K562 (cell line): ENCODE results near the gene FAHD2B. TPM values are rescaled to one million over a fixed set of nuclear protein-coding genes. Genes with fewer than 3 reads are reported as not detected.
A peak's percentile ranks its signal among the peaks of the same experiment; 100 is the strongest.
"Not testable (repeated sequence)": the region's sequence is repeated elsewhere in the genome, so short reads cannot be mapped to it uniquely, and the experiment has no call there.

Experiments used
- ATAC-seq: fragments of 200-7000 bp; cut with Tn5 transposase; 3 replicates; pipeline ENCODE4 v1.9.1; 2020; ENCODE audit warnings: moderate library complexity
- BruUV-seq: library from RNA; stranded (reverse); fragments of 400-500 nt; replicated peaks from 2 replicates; lab custom pipeline; 2021; lab: Mats Ljungman, UMichigan
- CTCF ChIA-PET: fragments of 300-600 bp; formaldehyde crosslinking; extraction: SDS; loops from one replicate; lab custom pipeline; 2021; ENCODE audit warnings: low intra/inter-chr PET ratio; lab: Yijun Ruan, JAX
- POLR2A ChIA-PET: fragments of 300-600, 350-650 bp; sonication (Branson Sonifier 250); formaldehyde crosslinking; extraction: SDS; loops from one replicate; lab custom pipeline; 2021; ENCODE audit warnings: antibody characterized with exemption, inconsistent platforms; lab: Yijun Ruan, JAX
- DNase-seq, 4 experiments: peaks; one replicate each; pipeline versions ENCODE4 v3.0.0 to v3.0.0-alpha.2; 2011 to 2018; ENCODE audit warnings: low spot score in 3 of 4, mixed read lengths in 3 of 4; ENCODE audit errors: extremely low read depth in 1 of 4
- FAIRE-seq: peaks from 2 replicates; lab custom pipeline; 2011; peaks lifted over from hg19 to GRCh38; lab: Jason Lieb, UNC
- H2AFZ ChIP-seq: 2 replicates; pipeline ENCODE4 v1.6.0; 2011; ENCODE audit warnings: low read depth, low read length, control low read depth, inconsistent platforms
- H3K27ac ChIP-seq: fragments of 200-600 bp; 3 replicates; pipeline ENCODE4 v1.8.0; 2011; ENCODE audit warnings: low read depth, mild to moderate bottlenecking, control low read depth, inconsistent platforms, low read length, moderate library complexity, mixed read lengths; ENCODE audit errors: extremely low read depth
- H3K27me3 ChIP-seq, 2 experiments: fragments of 300-600 bp in 1 of 2; 2 replicates in 1 of 2; 3 replicates in 1 of 2; pipeline versions ENCODE4 v1.6.0 to v1.8.0; 2011; ENCODE audit warnings: inconsistent platforms in 2 of 2, low read length in 2 of 2, mild to moderate bottlenecking in 1 of 2, mixed read lengths in 1 of 2, moderate library complexity in 1 of 2; ENCODE audit not compliant: control insufficient read depth in 2 of 2, insufficient read depth in 2 of 2
- H3K36me3 ChIP-seq: fragments of 300-600 bp; 3 replicates; pipeline ENCODE4 v1.8.0; 2011; ENCODE audit warnings: mild to moderate bottlenecking, low read length, inconsistent platforms; ENCODE audit not compliant: control insufficient read depth, insufficient read depth
- H3K4me1 ChIP-seq, 2 experiments: fragments of 200-600 bp in 1 of 2; replicated peaks in 1 of 2; 2 replicates in 1 of 2; 3 replicates in 1 of 2; pipeline versions ENCODE4 v1.5.1 to v1.8.0; 2011; ENCODE audit warnings: inconsistent platforms in 2 of 2, low read length in 2 of 2, mild to moderate bottlenecking in 1 of 2, mixed read lengths in 1 of 2, moderate library complexity in 1 of 2; ENCODE audit not compliant: control insufficient read depth in 2 of 2, insufficient read depth in 2 of 2
- H3K4me2 ChIP-seq: 2 replicates; pipeline ENCODE4 v1.6.1; 2011; ENCODE audit warnings: low read length, control low read depth, inconsistent platforms, mixed read lengths; ENCODE audit not compliant: insufficient read depth
- H3K4me3 ChIP-seq: fragments of 200-600 bp; sonication (generic), shearing (Covaris generic); 2 replicates; pipeline ENCODE4 v1.5.1; 2016; ENCODE audit warnings: control low read depth, inconsistent platforms
- H3K79me2 ChIP-seq: fragments of 200-600 bp; 3 replicates; pipeline ENCODE4 v1.8.0; 2011; ENCODE audit warnings: low read length, inconsistent platforms; ENCODE audit not compliant: control insufficient read depth, insufficient read depth
- H3K9ac ChIP-seq, 2 experiments: 2 replicates each; pipeline versions ENCODE4 v1.6.0 to v1.6.1; 2011; ENCODE audit warnings: low read depth in 2 of 2, low read length in 2 of 2, control low read depth in 1 of 2, inconsistent platforms in 1 of 2, mild to moderate bottlenecking in 1 of 2, mixed read lengths in 1 of 2; ENCODE audit not compliant: insufficient read depth in 1 of 2
- H3K9me1 ChIP-seq: one replicate; pipeline ENCODE4 v1.6.0; 2011; ENCODE audit warnings: inconsistent platforms, mild to moderate bottlenecking, low read length, moderate library complexity; ENCODE audit not compliant: control insufficient read depth, insufficient read depth
- H3K9me3 ChIP-seq: replicated peaks from 2 replicates; pipeline ENCODE4 v1.5.1; 2011; ENCODE audit warnings: low read depth, low read length, inconsistent platforms; ENCODE audit not compliant: control insufficient read depth, insufficient read depth
- H4K20me1 ChIP-seq: replicated peaks from 2 replicates; pipeline ENCODE4 v1.6.1; 2011; ENCODE audit warnings: low read length, inconsistent platforms, mixed read lengths; ENCODE audit not compliant: control insufficient read depth, insufficient read depth
- NFIC ChIP-seq: fragments of 450-650 bp; IDR thresholded peaks from 2 replicates; pipeline ENCODE4 v1.6.1; 2017; ENCODE audit warnings: mild to moderate bottlenecking, inconsistent platforms
- NFIX ChIP-seq: fragments of 250-450 bp; sonication (Bioruptor Pico); IDR thresholded peaks from 2 replicates; pipeline ENCODE4 v1.4.0; 2020; ENCODE audit warnings: low read depth, mild to moderate bottlenecking, moderate library complexity
- WGBS: fragments of 100-300 bp; shearing (Covaris generic); methylation state at CpG from one replicate; pipeline ENCODE4 v1.1.6; 2016; ENCODE audit warnings: low coverage, mixed read lengths; ENCODE audit not compliant: insufficient coverage; ENCODE audit errors: missing lambda C conversion rate; 5-methylcytosine and 5-hydroxymethylcytosine counted together
- in situ Hi-C: fragments of 300-500 bp; cut with MboI; formaldehyde crosslinking; loops from 4 replicates; pipeline ENCODE4 v1.15.0; 2018; ENCODE audit warnings: inconsistent platforms, mixed read lengths
- intact Hi-C: fragments of 100-400 bp; cut with micrococcal nuclease; formaldehyde crosslinking; loops from 2 replicates; pipeline ENCODE4 v1.14.2; 2022
- polyA plus RNA-seq, 8 experiments: library from polyadenylated mRNA; depleted of rRNA in 4 of 8; stranded (reverse) in 5 of 8; unstranded in 3 of 8; fragments of >200 nt; fragmentation: Nextera tagmentation in 2 of 8; fragmentation: Illumina TruSeq in 1 of 8; extraction: Ambion mirVana in 2 of 8; extraction: Trizol in 1 of 8; gene quantifications; 2 replicates each; pipeline versions ENCODE4 v1.2.1 to v1.2.3, GENCODE V29; 2011 to 2014; ENCODE audit warnings: inconsistent platforms in 1 of 8, missing spikeins in 1 of 8
- total RNA-seq, 7 experiments: library from RNA; depleted of rRNA in 6 of 7; stranded (reverse); fragments of >200 nt in 6 of 7; fragmentation: Illumina TruSeq in 2 of 7; extraction: Trizol in 2 of 7; gene quantifications; 2 replicates each; pipeline versions ENCODE4 v1.2.1 to v1.2.3, GENCODE V29; 2011 to 2021; ENCODE audit warnings: low replicate concordance in 1 of 7

Gene FAHD2B
- total and polyA plus RNA-seq, 9 of the 15 experiments (the other 6 are each of a cell fraction or from before 2014, with no cell fraction given): 4.7 to 36.6 (median 26.1) TPM

DNA sequence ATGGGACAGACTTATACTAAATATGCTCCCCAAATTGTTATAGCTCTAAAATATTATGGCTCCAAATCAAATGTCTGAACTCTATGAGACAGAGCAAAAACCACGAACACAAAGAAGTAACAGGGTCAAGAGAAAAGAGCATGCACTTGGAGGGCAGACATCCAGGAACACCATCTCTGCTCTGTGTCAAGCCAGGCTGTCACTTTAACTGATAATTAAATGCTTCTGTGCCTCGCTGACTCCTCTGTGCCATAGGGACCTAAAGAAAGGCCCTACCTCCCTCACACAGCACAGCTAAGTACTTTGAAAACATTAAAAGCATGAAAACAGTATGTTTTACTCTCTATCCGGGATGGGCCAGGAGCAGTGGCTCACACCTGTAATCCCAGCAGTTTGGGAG is 23.8 kb downstream of the FAHD2B start:
- intact Hi-C loops, H3K4me3 ChIP-seq, in situ Hi-C loops, DNase-seq, H3K27me3 ChIP-seq, BruUV-seq, H3K36me3 ChIP-seq, H3K9me3 ChIP-seq, H4K20me1 ChIP-seq, CTCF ChIA-PET, ATAC-seq, H3K4me2 ChIP-seq, POLR2A ChIA-PET, H3K27ac ChIP-seq, H3K4me1 ChIP-seq, H3K9ac ChIP-seq, H3K9me1 ChIP-seq, H3K79me2 ChIP-seq, H2AFZ ChIP-seq, FAIRE-seq: not testable (repeated sequence)
- 0% methylated on average over 1 of the region's 3 CpGs for WGBS

DNA sequence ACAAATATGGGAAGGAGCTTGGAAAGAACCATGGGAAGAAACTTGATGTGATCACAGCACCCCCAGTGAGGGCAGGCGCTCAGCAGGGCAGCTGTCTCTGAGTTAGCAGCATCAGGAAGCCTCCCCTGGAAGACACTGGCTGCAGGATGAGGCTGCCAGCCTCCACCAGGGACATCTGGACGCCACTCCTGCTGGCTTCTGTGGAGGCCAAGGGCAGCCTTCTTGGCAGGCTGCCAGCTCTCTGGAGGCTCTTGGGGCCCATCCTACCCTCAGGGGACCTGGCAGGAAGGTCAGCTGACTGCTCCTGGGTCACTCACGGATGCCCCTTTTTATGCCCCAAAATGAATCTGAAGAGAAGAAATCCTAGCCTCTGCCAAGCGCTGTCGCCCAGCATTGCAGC is 26.0 kb downstream of the FAHD2B start:
- not testable (repeated sequence) for BruUV-seq, H3K9ac ChIP-seq, DNase-seq
- WGBS: 0% methylated on average over 3 of the region's 5 CpGs
- peak; percentile 69 for TF ChIP-seq NFIC
- TF ChIP-seq NFIX (CRISPR knock-in tag): peak; percentile 60
- TF ChIP-seq, all 486 proteins: peak for 2; not testable (repeated sequence) for 484
- POLR2A ChIA-PET, H2AFZ ChIP-seq, ATAC-seq, H3K9me1 ChIP-seq, H4K20me1 ChIP-seq, H3K27me3 ChIP-seq, H3K4me3 ChIP-seq, H3K4me1 ChIP-seq, H3K27ac ChIP-seq, H3K9me3 ChIP-seq, H3K79me2 ChIP-seq, CTCF ChIA-PET, H3K36me3 ChIP-seq, FAIRE-seq, H3K4me2 ChIP-seq, intact Hi-C loops: not testable (repeated sequence)
- in situ Hi-C loops: loop anchor here (5.0 kb wide), 1 partner anchor 249 kb away; no protein-coding TSS in a partner anchor
